Measurements from ENCODE around the gene ASXL1.

DNA sequence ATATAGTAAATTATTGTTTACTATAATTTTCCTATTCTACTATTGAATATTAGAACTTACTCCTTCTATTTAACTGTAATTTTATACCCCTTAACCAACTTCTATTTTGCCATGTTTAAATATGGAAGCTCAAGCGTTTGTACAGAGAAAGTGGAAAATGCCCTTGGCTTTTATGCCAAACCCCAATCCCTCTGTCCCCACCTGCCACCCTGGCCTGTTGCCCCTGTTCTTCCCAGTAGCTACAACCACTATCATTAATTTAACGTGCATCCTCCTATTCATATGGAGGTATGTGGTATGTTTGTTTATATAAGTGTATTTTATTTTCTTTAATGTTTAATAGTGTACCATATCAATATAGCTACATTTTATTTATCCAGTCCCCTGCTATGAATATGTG, 58.1 kb downstream of the ASXL1 start:
- TF ChIP-seq, protein P1, sequence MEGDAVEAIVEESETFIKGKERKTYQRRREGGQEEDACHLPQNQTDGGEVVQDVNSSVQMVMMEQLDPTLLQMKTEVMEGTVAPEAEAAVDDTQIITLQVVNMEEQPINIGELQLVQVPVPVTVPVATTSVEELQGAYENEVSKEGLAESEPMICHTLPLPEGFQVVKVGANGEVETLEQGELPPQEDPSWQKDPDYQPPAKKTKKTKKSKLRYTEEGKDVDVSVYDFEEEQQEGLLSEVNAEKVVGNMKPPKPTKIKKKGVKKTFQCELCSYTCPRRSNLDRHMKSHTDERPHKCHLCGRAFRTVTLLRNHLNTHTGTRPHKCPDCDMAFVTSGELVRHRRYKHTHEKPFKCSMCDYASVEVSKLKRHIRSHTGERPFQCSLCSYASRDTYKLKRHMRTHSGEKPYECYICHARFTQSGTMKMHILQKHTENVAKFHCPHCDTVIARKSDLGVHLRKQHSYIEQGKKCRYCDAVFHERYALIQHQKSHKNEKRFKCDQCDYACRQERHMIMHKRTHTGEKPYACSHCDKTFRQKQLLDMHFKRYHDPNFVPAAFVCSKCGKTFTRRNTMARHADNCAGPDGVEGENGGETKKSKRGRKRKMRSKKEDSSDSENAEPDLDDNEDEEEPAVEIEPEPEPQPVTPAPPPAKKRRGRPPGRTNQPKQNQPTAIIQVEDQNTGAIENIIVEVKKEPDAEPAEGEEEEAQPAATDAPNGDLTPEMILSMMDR (IDR thresholded peaks at IDR 0.05), result no peak
- TF ChIP-seq RAD21 (conservative IDR thresholded peaks at IDR 0.05 in 1 of 2, IDR thresholded peaks at IDR 0.05 in 1 of 2), result no peak
- TF ChIP-seq, protein P2, sequence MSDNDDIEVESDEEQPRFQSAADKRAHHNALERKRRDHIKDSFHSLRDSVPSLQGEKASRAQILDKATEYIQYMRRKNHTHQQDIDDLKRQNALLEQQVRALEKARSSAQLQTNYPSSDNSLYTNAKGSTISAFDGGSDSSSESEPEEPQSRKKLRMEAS (IDR thresholded peaks at IDR 0.05), result no peak
